ENCODE results near the gene KCNG2.
A peak's percentile ranks its signal among the peaks of the same experiment; 100 is the strongest.

The KCNG2 gene

DNA sequence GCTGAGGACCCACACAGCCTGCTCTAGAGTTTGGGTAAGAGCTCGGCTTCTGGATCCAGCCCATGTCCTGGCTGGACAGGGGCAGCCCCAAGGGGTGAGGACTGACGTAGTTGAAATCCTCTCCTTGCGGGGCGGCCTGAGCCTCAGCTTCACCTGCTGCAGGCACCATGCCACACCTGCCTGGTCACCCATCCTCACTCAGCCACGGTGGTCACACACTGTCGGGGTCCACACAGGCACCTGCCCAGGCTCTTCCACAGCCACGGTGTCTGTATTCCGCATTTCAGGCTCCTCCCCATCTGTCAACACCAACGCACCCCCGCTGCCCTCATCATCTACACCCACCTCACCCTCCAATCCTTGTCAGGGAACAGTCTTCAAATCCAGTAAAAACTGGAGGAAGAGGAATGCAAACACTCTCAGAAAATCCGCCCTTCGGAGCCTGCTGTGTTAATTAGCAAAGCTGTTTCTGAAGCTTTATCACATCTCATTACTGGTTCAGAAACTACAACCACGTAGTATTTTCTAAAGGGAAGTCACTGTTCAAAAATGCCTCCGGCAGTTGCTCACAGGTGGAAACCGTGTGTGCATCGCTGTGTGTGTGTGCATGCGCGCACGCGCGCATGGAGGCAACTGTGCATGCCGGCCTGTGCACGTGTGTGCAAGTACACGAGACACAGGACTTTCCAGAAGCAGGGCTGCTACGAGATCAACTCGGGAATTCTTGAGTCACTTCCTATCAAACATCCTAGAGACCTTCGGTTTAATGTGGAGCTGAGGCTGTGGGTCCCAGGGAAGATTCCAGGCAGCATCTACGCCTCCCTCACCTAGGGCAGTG lies 115.5 kb downstream of the KCNG2 start:
- DNase-seq, result no peak

- DNase-seq, result no peak
Measured at GRCh38 chr18:79914614-79915160, 116.9 kb downstream of the KCNG2 start.

GRCh38 chr18:79915161-79916127 lies 117.7 kb downstream of the KCNG2 start:
- DNase-seq, result no peak

- DNase-seq, result no peak
Measured at GRCh38 chr18:79916128-79916494, 118.4 kb downstream of the KCNG2 start.

DNA sequence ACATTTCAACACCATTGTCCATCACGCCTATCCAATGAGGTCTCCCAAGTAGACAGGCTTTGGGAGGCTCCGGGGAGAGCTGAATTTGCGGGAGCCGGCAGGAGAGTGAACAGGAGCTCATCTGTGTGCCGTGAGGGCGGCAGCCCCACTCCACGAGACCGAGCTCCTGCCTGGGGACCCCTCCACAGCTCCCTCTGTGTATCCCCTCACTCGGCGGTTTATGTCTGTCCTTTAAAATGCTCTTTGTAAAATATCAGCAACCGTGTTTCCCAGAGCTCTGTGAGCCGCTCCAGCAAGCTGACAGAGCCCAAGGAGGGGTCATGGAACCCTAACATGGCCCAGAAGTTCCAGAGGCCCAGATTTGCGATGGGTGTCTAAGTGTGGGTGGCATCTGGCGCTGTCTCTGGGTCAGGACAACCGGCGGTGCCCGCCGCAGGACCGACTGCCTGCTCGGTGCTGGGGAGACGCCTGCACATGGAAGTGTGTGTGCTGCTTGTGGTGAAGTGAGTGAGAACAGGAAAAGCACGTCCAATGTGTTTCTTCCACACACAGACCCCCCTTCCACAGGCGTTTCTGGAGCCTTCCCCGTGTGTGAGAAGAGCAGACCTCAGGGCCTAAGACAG lies 118.9 kb downstream of the KCNG2 start:
- no peak for DNase-seq

- no peak for DNase-seq
Measured at GRCh38 chr18:79917169-79917852, 119.6 kb downstream of the KCNG2 start.

- no peak for DNase-seq
Measured at GRCh38 chr18:79917853-79918614, 120.3 kb downstream of the KCNG2 start.

DNA sequence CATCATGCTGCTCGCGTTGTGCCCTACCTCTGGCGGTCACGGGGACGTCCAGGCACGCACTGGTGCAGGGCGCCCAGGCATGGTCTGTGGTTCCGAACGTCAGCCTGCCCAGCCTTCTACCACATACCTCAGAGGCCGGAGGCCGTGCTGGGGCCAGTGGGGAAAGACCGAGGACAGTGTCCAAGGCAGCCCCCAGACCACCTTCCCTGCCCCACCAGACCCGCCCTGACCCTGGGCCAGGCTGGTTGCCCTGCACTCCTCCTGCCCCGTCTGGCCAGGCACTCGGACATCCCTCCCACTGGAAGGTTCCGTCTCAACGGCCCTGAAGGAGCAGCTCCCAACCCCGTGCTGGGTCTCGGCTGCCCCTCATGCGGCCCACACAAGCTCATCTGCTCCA lies 120.9 kb downstream of the KCNG2 start:
- DNase-seq, result no peak

DNA sequence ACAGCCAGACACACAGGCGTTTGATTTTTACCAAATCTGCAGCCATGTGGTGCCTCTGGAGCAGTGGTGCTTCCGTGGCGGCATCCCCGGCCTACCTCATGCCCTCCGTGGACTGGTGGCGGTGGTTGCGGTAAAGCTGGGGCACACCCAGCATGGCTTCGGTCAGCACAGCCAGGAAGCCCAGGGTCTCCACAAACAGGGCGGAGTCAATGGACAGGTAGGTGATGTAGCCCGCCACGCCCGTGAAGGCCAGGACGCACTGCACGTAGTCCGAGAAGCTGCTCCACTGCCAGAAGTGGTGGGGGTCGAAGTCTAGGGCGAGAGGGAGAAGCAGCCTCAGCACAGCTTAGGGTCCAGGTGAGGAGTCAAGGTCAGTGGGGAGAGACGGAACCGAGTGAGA lies 121.4 kb downstream of the KCNG2 start:
- DNase-seq, result no peak

DNA sequence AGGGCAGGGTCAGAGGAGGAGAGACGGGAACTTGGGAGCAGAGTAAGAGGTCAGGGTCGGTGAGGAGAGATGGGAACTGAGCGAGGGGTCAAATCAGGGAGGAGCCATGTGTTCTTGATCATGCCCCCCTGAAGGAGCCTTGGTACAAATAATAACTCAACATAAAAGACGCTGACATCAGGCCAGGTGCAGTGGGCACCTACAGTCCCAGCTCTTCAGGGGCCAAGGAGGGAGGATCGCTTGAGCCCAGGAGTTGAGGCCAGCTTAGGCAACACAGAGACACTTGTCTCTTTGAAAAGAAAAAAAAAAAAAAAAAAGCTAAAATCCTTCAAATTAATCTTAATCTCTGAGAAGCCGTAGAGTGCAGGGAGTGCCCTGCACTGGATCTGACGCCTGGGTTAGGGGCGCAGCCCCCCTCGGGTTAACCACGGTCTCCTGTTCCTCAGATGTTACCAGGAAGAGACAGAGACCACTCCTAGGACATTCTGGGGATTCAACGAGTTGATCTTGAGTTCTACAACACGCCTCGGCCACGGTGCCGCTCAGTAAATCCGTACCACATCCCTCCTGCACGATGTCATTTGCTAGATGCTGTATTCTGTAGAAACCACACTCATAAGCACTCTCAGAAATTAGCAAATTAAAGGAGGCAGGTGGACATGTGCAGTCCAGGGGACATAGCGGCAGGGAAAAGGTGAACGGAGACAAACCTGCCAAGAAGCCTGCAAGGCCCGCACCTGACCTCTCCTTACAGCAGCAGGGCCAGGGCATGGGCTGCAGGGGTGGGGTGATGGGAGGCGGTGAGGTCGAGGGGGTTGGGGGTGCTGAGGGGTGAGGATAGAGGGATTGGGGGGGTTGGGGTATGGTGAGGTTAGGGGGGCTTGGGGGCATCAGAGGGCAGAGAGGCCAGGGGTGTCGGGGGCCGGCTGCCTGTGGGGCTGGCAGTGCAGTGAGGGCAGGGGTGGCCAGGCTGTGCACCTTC lies 124.5 kb downstream of the KCNG2 start:
- DNase-seq, result no peak

DNA sequence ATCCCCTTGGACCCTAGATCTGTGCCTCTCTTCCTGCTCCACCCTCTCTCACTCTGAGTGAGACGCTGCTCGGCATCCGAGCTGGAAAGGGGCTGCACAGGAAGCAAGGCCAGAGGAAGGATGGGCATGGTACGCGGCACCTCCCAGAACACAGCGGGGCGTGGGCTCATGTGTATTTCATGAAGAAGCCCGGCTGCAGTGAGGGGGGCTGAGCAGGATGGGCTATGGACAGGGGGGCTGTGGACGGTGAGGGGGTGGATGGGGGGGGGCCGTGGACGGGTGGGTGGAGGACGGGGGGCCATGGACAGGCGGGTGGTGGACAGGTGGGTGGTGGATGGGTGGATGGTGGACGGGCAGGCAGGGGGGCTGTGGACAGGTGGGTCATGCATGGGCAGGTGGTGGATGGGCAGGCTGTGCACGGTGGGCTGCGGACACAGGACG lies 125.3 kb downstream of the KCNG2 start:
- no peak for DNase-seq

DNA sequence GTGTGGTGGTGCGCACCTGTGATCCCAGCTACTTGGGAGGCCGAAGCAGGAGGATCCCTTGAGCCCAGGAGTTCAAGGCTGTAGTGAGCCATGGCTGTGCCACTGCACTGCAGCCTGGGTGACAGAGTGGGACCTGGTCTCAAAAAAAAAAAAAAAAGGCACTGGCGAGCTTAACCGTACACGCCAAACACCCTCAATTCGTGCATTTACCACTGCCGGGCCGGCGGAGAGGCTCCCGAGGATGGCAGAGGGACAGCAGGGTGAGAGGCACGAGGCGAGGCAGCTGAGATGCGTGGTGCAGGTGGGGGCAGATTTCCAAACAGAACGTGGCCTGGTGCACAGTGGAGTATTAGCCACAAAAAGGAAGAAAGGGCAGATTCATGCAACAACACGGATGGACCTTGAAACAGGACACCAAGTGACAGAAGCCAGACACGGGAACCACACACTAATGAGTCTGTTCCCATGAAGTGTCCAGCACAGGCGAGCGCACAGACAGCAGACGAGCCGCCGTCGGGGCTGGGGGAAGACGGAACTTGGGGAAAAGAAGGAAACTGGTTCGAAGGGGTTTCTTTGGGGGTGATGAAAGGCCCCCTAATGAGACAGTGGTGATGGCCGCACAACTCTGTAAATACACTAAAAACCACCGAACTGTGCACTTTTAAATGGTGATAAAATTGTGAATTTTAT lies 126.3 kb downstream of the KCNG2 start:
- no peak for DNase-seq

DNA sequence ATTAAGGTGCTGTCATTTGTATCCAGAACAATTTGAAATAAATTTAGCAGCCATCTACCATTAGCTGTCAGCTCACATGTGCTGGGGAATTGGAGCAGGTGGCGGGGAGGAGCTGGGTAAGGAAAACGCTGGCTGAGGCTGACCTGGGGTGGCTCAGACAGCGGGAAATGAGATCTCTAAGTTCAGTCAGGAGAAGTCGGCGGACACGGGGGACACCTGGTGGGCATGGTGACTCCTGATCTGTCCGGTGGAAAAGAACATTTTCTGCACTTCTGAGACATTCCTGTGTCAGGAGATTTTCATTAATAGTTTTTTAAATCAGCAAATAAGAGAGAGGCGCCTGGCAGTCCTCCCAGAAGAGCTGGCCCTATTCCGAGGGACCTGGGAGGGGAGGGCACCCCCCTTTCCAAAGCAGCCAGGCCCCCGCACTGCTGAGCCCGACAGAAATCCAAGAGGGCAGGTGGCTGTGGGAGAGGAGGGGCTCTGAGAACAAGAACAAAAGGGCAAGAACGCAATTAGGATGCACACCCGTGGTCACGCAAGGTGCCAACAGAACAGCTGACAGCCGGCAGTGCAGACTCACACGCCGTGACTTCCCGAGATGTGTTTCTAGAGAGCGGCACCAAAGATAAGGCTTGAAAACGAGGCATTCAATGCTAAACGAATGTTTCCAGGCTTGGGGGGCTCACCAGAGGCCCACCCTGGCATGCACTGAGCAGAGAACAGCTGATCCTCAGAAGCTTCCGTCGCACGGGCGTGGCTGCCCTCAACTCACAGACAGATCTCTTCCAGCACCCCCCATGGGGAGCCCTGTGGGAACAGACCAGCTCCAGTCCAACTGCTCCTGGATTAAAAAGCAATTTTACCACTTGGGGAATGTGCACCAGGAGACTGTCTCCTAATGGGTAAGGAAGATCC lies 127.3 kb downstream of the KCNG2 start:
- DNase-seq, result peak; percentile 88

- no peak for DNase-seq
Measured at GRCh38 chr18:79926306-79926705, 128.6 kb downstream of the KCNG2 start.

- no peak for DNase-seq
Measured at GRCh38 chr18:79926715-79927606, 129.2 kb downstream of the KCNG2 start.

DNA sequence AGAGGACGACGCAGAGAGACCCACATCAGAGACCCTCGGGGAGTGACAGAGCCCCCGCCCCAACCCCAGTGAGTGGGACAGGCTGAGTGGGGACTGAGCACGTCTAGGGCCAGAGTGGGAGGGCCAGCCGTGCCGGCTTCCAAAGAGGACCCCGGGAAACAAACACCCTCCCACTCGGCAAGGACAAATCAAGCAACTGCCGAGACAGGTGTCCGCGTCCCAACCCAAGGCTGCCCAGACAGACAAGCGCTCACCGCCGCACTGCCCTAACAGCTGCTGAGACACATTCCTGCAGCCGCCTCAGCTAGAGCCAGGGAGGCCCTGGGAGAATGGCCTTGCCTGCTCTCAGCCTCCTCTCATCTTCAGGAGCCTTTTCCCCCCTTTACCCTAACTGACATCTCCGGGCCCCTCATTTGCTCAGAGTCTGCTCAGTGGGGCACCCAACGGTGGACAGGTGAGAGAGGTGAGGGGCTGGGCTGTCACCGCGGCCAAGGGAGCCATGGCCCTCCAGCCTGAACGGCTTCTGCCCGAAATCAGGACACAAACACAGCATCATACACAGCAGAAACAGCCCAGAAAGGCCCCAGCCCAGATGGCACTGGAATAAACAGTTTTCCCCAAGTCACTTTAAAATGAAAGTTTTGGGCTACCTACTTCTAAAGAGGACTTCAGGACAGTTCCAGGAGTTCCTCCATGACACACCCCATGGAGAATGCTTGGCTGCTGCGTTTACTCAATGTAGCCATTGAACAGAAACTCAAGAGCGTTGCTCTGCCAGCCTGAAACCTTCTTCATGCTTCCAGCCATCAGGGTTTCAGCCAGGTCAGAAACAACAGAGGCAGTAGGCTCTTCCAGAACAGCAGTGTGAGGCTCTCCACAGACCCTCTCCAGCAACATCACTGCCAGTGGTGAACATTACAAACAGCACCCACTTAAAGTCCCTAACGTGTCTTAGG lies 130.1 kb downstream of the KCNG2 start:
- no peak for DNase-seq

All from NCI-H1105 (cell line).